Tibial nerve (tissue), 4 donors: Measurements from ENCODE around the gene VGF. TPM values are rescaled to one million over a fixed set of nuclear protein-coding genes. Genes with fewer than 3 reads are reported as not detected.
A peak's percentile ranks its signal among the peaks of the same experiment; 100 is the strongest.
"Not testable (repeated sequence)": the region's sequence is repeated elsewhere in the genome, so short reads cannot be mapped to it uniquely, and the experiment has no call there.

Experiments
- DNase-seq, 2 donors: peaks; one replicate each; pipeline ENCODE4 v3.0.0-alpha.2; 2019; ENCODE audit warnings: low spot score in 2 of 2
- H3K27ac ChIP-seq, 4 donors: fragments of 200-600 bp; sonication (generic) in 3 of 4; one replicate each; pipeline ENCODE4 v1.5.1; 2017 to 2019; ENCODE audit warnings: mild to moderate bottlenecking in 1 of 4
- H3K27me3 ChIP-seq, 2 donors: fragments of 200-600 bp; sonication (generic) in 1 of 2; one replicate each; pipeline versions ENCODE4 v1.5.1 to v1.6.0; 2017 to 2019
- H3K36me3 ChIP-seq, 3 donors: fragments of 200-600 bp; sonication (generic); one replicate each; pipeline ENCODE4 v1.5.1; 2018 to 2019
- H3K4me1 ChIP-seq, 4 donors: fragments of 200-600 bp; sonication (generic) in 3 of 4; one replicate each; pipeline ENCODE4 v1.5.1; 2017 to 2019
- H3K4me3 ChIP-seq, 4 donors: fragments of 200-600 bp; sonication (generic) in 3 of 4; one replicate each; pipeline ENCODE4 v1.5.1; 2017 to 2019; ENCODE audit warnings: mild to moderate bottlenecking in 1 of 4, moderate library complexity in 1 of 4
- H3K9me3 ChIP-seq, 4 donors: fragments of 200-600 bp; sonication (generic) in 3 of 4; one replicate each; pipeline ENCODE4 v1.5.1; 2017 to 2019
- CTCF ChIP-seq, 5 experiments: fragments of 200-600 bp in 3 of 5; fragments of 450-650 bp in 2 of 5; sonication (generic) in 3 of 5; IDR thresholded peaks; one replicate each; pipeline ENCODE4 v1.5.1; 2016 to 2019; ENCODE audit warnings: antibody characterized with exemption in 5 of 5, mild to moderate bottlenecking in 3 of 5, moderate library complexity in 2 of 5
- EP300 ChIP-seq, 2 donors: sonication (generic); formaldehyde crosslinking; IDR thresholded peaks; one replicate each; pipeline ENCODE4 v1.6.1; 2017; ENCODE audit warnings: antibody characterized with exemption in 2 of 2, mild to moderate bottlenecking in 1 of 2
- POLR2A ChIP-seq, 2 donors: fragments of 450-650 bp; IDR thresholded peaks; one replicate each; pipeline ENCODE4 v1.6.1; 2017; ENCODE audit warnings: antibody characterized with exemption in 2 of 2, mild to moderate bottlenecking in 2 of 2, moderate library complexity in 2 of 2
- WGBS, 2 donors: methylation state at CpG; one replicate each; pipeline ENCODE4 v1.1.5; 2018; 5-methylcytosine and 5-hydroxymethylcytosine counted together
- total RNA-seq, 4 donors: library from RNA; depleted of rRNA; stranded (reverse); fragments of >200 nt; gene quantifications; one replicate each; pipeline ENCODE4 v1.1.0, GENCODE V29; 2016

VGF gene
- total RNA-seq, 4 donors from 2014 or later, result 1.0 TPM; not detected in 3

- no peak for DNase-seq
- Histone ChIP-seq H3K4me1 (peaks cover 0 to 61% (median 25%) of the 10 kb centered on the region in 4 donors), H3K4me3 (no peak overlapping the region), H3K27ac (peak overlapping the region in 2 of 4 donors; percentile 20 to 81), H3K9me3 (no peaks in the 10 kb centered on the region), H3K36me3 (no peaks in the 10 kb centered on the region), H3K27me3 (no peaks in the 10 kb centered on the region)
- no peak for TF ChIP-seq POLR2A (IDR thresholded peaks at IDR 0.05)
- no peak for TF ChIP-seq CTCF (IDR thresholded peaks at IDR 0.05)
- no peak for TF ChIP-seq EP300 (IDR thresholded peaks at IDR 0.05)
- WGBS, 2 donors, result 29 to 39% methylated on average over 7 of the region's 7 CpGs
Measured at GRCh38 chr7:101124376-101125056, 40.9 kb downstream of the VGF start.

- TF ChIP-seq POLR2A (IDR thresholded peaks at IDR 0.05), result no peak
- no peak for TF ChIP-seq CTCF (IDR thresholded peaks at IDR 0.05)
- no peak for TF ChIP-seq EP300 (IDR thresholded peaks at IDR 0.05)
- Histone ChIP-seq H3K4me1 (peaks cover 0 to 61% (median 25%) of the 10 kb centered on the region in 4 donors), H3K27ac (peak overlapping the region in 1 of 4 donors; percentile 92), H3K4me3 (no peak overlapping the region), H3K27me3 (no peaks in the 10 kb centered on the region), H3K36me3 (no peaks in the 10 kb centered on the region), H3K9me3 (no peaks in the 10 kb centered on the region)
- WGBS, 2 donors, result 63 to 82% methylated on average over 3 of the region's 3 CpGs
- DNase-seq, result no peak
Measured at GRCh38 chr7:101123703-101124068, 41.7 kb downstream of the VGF start.

- H3K4me3 ChIP-seq, result no peak overlapping the region
- DNase-seq, result no peak
- no peaks in the 10 kb centered on the region for H3K36me3 ChIP-seq
- H3K9me3 ChIP-seq, result no peaks in the 10 kb centered on the region
- peak overlapping the region in 3 of 4 donors; percentile 70 to 92 (median 78) for H3K27ac ChIP-seq
- no peak for TF ChIP-seq EP300 (IDR thresholded peaks at IDR 0.05)
- no peak for TF ChIP-seq POLR2A (IDR thresholded peaks at IDR 0.05)
- no peak for TF ChIP-seq CTCF (IDR thresholded peaks at IDR 0.05)
- 83 to 88% methylated on average over 11 of the region's 11 CpGs for WGBS, 2 donors
- H3K4me1 ChIP-seq, result peaks cover 0 to 61% (median 25%) of the 10 kb centered on the region in 4 donors
- no peaks in the 10 kb centered on the region for H3K27me3 ChIP-seq
Measured at GRCh38 chr7:101122933-101123702, 42.3 kb downstream of the VGF start.

GRCh38 chr7:101121991-101122932 lies 43.1 kb downstream of the VGF start:
- H3K36me3 ChIP-seq, result no peaks in the 10 kb centered on the region
- H3K4me3 ChIP-seq, result peak overlapping the region; percentile 17 to 44 (median 36)
- H3K27me3 ChIP-seq, result no peaks in the 10 kb centered on the region
- 16 to 19% methylated on average over 17 of the region's 17 CpGs for whole genome bisulfite sequencing, 2 donors
- H3K9me3 ChIP-seq, result no peaks in the 10 kb centered on the region
- DNase-seq, result peak; percentile 46 to 69
- peaks cover 0 to 54% (median 24%) of the 10 kb centered on the region in 4 donors for H3K4me1 ChIP-seq
- TF ChIP-seq CTCF (IDR thresholded peaks at IDR 0.05), result no peak
- peak in 1 of 2 donors; percentile 50 for TF ChIP-seq EP300 (IDR thresholded peaks at IDR 0.05)
- peak overlapping the region; percentile 70 to 92 (median 76) for H3K27ac ChIP-seq

GRCh38 chr7:101121631-101121990 lies 43.8 kb downstream of the VGF start:
- DNase-seq, H3K36me3 ChIP-seq, H3K9me3 ChIP-seq, H3K27me3 ChIP-seq: not testable (repeated sequence)
- Histone ChIP-seq H3K4me3 (peak overlapping the region; percentile 17 to 44 (median 36)), H3K4me1 (peaks cover 0 to 47% (median 21%) of the 10 kb centered on the region in 4 donors), H3K27ac (peak overlapping the region in 3 of 4 donors; percentile 70 to 92 (median 78))
- 49 to 55% methylated on average over 9 of the region's 9 CpGs for WGBS, 2 donors
